ENCODE results near the gene SLC1A3. TPM values are rescaled to one million over a fixed set of nuclear protein-coding genes. Genes with fewer than 3 reads are reported as not detected.

The SLC1A3 gene
- total and polyA plus RNA-seq, 2 of the 4 experiments (the other 2 are of a cell fraction), result 0.27 to 1.3 TPM

GRCh38 chr5:36590513-36591286 lies 15.7 kb upstream of the SLC1A3 start (continued):
- no peak for TF ChIP-seq MAFK (IDR thresholded peaks at IDR 0.05; ENCODE audit: low read depth, low read length)

- dilution Hi-C loops (cut with HindIII; ENCODE audit: low sequenced_read_pairs, unreplicated experiment), result no loop called here
- CTCF ChIA-PET, result no interaction called here
- no peak overlapping the region for H2AFZ ChIP-seq (replicated peaks; ENCODE audit: low read length, poor library complexity)
- TF ChIP-seq ELK1 (IDR thresholded peaks at IDR 0.05; ENCODE audit: borderline replicate concordance, low read depth, low read length) (no peak), NFE2L2 (IDR thresholded peaks at IDR 0.05; ENCODE audit: low read depth, low read length) (no peak), CHD1 (IDR thresholded peaks at IDR 0.05; ENCODE audit: low read depth, low read length) (no peak), FOS (IDR thresholded peaks at IDR 0.05; ENCODE audit: low read depth, low read length) (no peak), RFX5 (IDR thresholded peaks at IDR 0.05; ENCODE audit: low read depth, low read length) (no peak), USF2 (IDR thresholded peaks at IDR 0.05; ENCODE audit: low read depth, low read length) (no peak), RAD21 (IDR thresholded peaks at IDR 0.05; ENCODE audit: low read length) (no peak), BHLHE40 (IDR thresholded peaks at IDR 0.05; ENCODE audit: low read depth, low read length) (no peak), RCOR1 (IDR thresholded peaks at IDR 0.05; ENCODE audit: insufficient replicate concordance, low read length) (no peak), SMC3 (IDR thresholded peaks at IDR 0.05; ENCODE audit: low read depth, low read length) (no peak), MAZ (IDR thresholded peaks at IDR 0.05; ENCODE audit: borderline replicate concordance, low read depth, low read length) (no peak), MXI1 (IDR thresholded peaks at IDR 0.05; ENCODE audit: borderline replicate concordance, low read depth, low read length) (no peak), CEBPB (IDR thresholded peaks at IDR 0.05; ENCODE audit: low read depth, low read length) (no peak), POLR2A (IDR thresholded peaks at IDR 0.05; ENCODE audit: low read depth, low read length) (no peak)
These were observed 12.5 kb upstream of the SLC1A3 start for GRCh38 chr5:36593867-36594266.

More at GRCh38 chr5:36593867-36594266, 12.5 kb upstream of the SLC1A3 start:
- Histone ChIP-seq H3K9me3 (ENCODE audit: control insufficient read depth, insufficient read depth, low read length) (no peaks in the 10 kb centered on the region), H2BK20ac (ENCODE audit: low read depth, low read length) (no peak overlapping the region), H4K5ac (ENCODE audit: low read depth, low read length) (no peak overlapping the region), H3K18ac (ENCODE audit: low read depth, low read length) (no peak overlapping the region), H4K91ac (ENCODE audit: insufficient read depth, low read depth, low read length) (no peak overlapping the region), H2BK5ac (ENCODE audit: low read depth, low read length, poor library complexity, severe bottlenecking) (no peak overlapping the region), H3K4ac (ENCODE audit: low read depth, low read length) (no peak overlapping the region), H4K8ac (ENCODE audit: low read depth in 2 of 2, low read length in 2 of 2) (no peak overlapping the region), H3K9ac (ENCODE audit: low read depth, low read length) (no peak overlapping the region), H2AK9ac (replicated peaks; ENCODE audit: low read depth, low read length, poor library complexity) (no peak overlapping the region), H3K14ac (replicated peaks; ENCODE audit: low read depth, low read length) (no peak overlapping the region), H3K56ac (ENCODE audit: extremely low read depth, insufficient read depth, low read length) (no peak overlapping the region), H2BK15ac (ENCODE audit: low read depth, low read length) (no peak overlapping the region), H3K4me1 (ENCODE audit: control insufficient read depth, insufficient read depth, low read length) (no peaks in the 10 kb centered on the region), H3K23ac (ENCODE audit: low read depth, low read length) (no peak overlapping the region), H3K27me3 (ENCODE audit: control insufficient read depth, insufficient read depth, low read length) (peaks cover 2% of the 10 kb centered on the region), H3K4me3 (ENCODE audit: insufficient read depth, low read depth, low read length) (no peak overlapping the region), H2AK5ac (ENCODE audit: low read depth, low read length) (no peak overlapping the region), H4K20me1 (ENCODE audit: insufficient read depth, low read length) (no peaks in the 10 kb centered on the region), H3K36me3 (ENCODE audit: control insufficient read depth, insufficient read depth, low read length) (no peaks in the 10 kb centered on the region), H3K79me1 (ENCODE audit: low read depth in 1 of 2, low read length in 2 of 2) (no peaks in the 10 kb centered on the region), H2BK120ac (ENCODE audit: low read depth, low read length) (no peak overlapping the region), H3K27ac (ENCODE audit: insufficient read depth, low read length) (no peak overlapping the region), H3K9me1 (ENCODE audit: insufficient read depth, low read length) (no peaks in the 10 kb centered on the region), H3K4me2 (ENCODE audit: low read depth, low read length) (no peak overlapping the region)
- ATAC-seq (ENCODE audit: low read depth) (no peak), DNase-seq (no peak)
- in situ Hi-C loops (cut with MboI; ENCODE audit: low sequenced_read_pairs), result no loop called here
- BruUV-seq (replicated peaks), result no TSS peak
- WGBS, 2 experiments (ENCODE audit: extremely low coverage in 2 of 2, insufficient read length in 1 of 2), result 33% methylated on average over 1 of the region's 4 CpGs; no CpG with 5 or more reads in 1 of the 2 experiments
- intact Hi-C loops (cut with micrococcal nuclease), result no loop called here
- POLR2A ChIA-PET (ENCODE audit: unreplicated experiment), result no interaction called here
